Right forelimb (tissue), 1 donor: Measurements from ENCODE around the gene VDAC2.
A peak's percentile ranks its signal among the peaks of the same experiment; 100 is the strongest.
"Not testable (repeated sequence)": the region's sequence is repeated elsewhere in the genome, so short reads cannot be mapped to it uniquely, and the experiment has no call there.

Experiments
- DNase-seq: peaks from one replicate; pipeline ENCODE4 v3.0.0-alpha.2; 2018

The VDAC2 gene

GRCh38 chr10:75201793-75202307 lies 8.7 kb upstream of the VDAC2 start:
- DNase-seq, result no peak

GRCh38 chr10:75202321-75203045 lies 8.1 kb upstream of the VDAC2 start:
- DNase-seq, result no peak

GRCh38 chr10:75203046-75203620 lies 7.5 kb upstream of the VDAC2 start:
- DNase-seq, result not testable (repeated sequence)

- DNase-seq, result no peak
Measured at GRCh38 chr10:75203724-75204123, 6.9 kb upstream of the VDAC2 start.

- DNase-seq, result no peak
Measured at GRCh38 chr10:75205908-75206307, 4.7 kb upstream of the VDAC2 start.

DNA sequence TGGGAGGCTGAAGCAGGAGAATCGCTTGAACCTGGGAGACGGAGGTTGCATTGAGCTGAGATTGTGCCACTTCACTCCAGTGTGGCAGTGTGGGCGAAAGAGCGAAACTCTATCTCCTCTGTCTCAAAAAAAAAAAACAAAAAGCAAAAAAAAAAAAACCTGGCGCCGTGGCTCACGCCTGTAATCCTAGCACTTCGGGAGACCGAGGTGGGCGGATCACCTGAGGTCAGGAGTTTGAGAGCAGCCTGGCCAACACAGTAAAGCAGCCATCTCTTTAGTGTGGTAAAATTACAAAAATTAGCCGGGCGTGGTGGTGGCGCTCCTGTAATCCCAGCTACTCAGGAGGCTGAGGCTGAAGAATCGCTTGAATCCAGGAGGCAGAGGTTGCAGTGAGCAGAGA lies 4.0 kb upstream of the VDAC2 start:
- not testable (repeated sequence) for DNase-seq

- no peak for DNase-seq
Measured at GRCh38 chr10:75207079-75207856, 3.3 kb upstream of the VDAC2 start.

GRCh38 chr10:75207857-75208144 lies 2.8 kb upstream of the VDAC2 start:
- DNase-seq, result no peak

DNA sequence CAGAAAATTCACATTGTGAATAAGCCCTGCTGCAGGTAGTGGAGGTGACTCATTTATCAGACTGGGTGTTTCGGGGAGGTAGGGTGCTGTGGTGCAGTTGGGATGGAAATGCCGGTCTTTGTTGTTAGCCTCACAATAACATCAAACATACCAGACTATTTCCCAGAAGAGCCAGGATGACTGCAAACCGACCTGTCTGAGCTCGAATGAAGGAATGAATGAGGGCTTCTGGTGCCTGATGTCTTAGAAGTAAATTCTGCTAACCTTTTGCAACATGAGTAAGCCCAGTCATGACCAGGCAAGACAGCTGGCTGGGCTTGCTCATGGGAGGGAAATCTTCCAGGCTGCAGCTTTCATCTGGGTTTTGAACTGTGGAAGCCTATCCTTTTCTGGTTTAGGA lies 2.4 kb upstream of the VDAC2 start:
- DNase-seq, result no peak

DNA sequence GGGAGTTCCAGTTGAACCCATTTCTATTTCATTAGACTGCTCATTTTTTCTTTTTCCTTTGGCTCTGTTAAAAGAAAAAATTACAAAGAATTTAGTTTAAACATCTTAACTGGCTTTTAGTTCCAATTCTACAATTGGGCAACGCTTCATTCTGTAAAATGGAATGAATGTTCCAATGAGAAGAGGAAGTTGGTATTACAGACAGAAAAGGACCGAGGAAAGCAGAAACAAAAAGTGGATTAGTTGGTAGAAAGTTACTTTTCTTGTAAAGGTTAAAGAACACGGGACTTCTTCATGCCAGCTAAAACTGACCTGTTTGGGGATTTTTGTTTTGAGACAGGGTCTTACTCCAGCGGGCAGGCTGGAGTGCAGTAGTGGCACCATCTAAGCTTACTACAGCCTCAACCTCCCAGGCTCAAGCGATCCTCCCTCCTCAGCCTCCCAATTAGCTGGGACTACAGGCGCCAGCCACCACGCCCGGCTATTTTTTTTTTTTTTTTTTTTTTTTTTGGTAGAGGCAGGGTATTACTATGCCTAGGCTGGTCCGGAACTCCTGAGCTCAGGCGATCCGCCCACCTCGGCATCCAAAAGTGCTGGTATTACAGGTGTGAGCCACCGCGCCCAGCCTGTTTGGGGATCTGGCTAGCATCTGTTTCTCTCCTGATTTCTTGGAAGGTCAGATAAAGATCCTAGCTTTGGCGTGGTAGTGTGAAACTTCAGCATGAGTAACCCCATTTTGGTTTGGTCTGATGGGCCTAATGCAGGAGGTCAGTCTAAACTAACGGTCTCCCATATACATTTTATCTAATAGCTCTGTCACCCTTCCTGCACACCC lies 1.3 kb upstream of the VDAC2 start:
- no peak for DNase-seq

GRCh38 chr10:75209921-75210281 lies 695 bp upstream of the VDAC2 start:
- peak; percentile 88 for DNase-seq

GRCh38 chr10:75211007-75211691 lies 553 bp downstream of the VDAC2 start:
- no peak for DNase-seq

- DNase-seq, result no peak
Measured at GRCh38 chr10:75212343-75212742, 1.7 kb downstream of the VDAC2 start.

DNA sequence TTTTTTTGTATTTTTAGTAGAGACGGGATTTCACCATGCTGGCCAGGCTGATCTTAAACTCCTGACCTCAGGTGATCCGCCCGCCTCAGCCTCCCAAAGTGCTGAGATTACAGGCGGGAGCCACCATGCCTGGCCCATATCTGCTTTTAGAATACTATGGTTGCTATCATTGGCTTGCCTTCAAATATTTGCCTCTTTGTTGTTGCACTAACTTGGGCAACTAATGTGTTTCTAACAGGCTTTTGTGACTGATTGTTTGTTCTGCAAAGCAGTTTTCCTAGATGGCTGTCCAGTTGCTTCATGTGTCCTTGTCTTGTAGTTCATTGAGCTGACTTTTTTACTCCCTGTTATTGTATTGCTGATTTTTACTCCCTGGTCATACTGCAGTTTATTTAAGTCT lies 9.7 kb downstream of the VDAC2 start:
- no peak for DNase-seq

- DNase-seq, result not testable (repeated sequence)
Measured at GRCh38 chr10:75221492-75221891, 10.9 kb downstream of the VDAC2 start.

DNA sequence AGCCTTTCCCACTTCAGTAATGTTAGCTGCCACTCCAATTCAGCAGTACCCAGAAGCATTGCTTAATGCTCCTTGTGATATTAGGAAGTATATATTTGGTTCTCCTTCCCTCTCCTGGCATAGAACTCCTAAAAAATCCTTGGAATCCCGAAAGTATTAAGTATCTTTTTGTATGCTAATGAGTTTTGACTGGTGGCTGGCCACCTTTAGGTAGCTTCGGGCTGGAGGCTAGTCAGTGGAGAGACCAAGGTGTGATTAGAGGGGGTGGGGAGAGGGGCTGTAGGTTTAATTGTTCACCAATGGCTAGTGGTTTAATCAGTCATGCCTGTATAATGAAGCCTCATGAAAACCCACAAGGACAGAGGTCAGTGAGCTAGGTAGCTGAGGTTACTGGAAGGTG lies 12.9 kb downstream of the VDAC2 start:
- no peak for DNase-seq

- no peak for DNase-seq
Measured at GRCh38 chr10:75226095-75226494, 15.5 kb downstream of the VDAC2 start.

GRCh38 chr10:75226656-75227055 lies 16.1 kb downstream of the VDAC2 start:
- no peak for DNase-seq

- no peak for DNase-seq
Measured at GRCh38 chr10:75228278-75228677, 17.7 kb downstream of the VDAC2 start.

DNA sequence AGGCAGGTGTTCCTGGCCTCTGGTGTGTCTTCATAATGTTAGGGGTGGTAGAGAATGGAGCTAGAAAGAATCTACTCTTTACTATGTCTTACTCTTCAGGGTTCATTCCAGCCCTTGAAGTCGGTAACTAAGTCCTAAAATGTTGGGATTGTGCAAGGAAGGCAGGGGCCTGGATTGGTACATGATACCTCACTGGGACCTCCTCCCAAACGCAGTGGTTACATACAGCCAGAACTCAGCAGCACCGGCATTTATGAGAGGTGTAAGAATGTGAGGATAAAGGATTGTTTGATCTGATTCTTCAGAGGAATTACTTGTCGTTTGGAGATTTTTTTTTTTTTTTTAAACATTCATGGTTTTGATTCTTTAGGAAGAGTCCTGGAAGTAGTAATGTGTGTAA lies 18.2 kb downstream of the VDAC2 start:
- no peak for DNase-seq

DNA sequence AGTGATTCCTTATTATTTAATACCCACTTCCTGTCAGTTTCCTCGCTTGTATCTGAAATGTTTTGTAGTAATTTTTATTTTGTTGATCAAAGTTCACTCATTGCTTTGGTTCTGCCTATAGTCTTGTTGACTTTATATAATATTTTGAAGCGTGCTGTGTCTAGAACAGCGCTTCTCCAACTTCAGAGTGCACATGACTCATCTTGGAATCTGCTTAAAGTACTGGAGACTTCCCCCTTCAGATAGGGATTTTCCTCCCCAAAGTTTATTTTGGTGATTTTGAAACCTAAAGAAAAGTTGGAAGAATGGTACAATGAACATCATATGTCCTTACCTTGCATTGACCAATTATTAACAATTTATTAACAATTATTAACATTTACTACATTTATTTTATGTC lies 19.4 kb downstream of the VDAC2 start:
- no peak for DNase-seq

- DNase-seq, result peak; percentile 88
Measured at GRCh38 chr10:75230600-75231038, 20.0 kb downstream of the VDAC2 start.
